GM19240 (cell line): ENCODE measurements around the gene TMEM203.

Experiments
- DNase-seq: peaks from one replicate; pipeline ENCODE4 v3.0.0; 2011; ENCODE audit warnings: low spot score; ENCODE audit not compliant: insufficient read length

Gene TMEM203

DNA sequence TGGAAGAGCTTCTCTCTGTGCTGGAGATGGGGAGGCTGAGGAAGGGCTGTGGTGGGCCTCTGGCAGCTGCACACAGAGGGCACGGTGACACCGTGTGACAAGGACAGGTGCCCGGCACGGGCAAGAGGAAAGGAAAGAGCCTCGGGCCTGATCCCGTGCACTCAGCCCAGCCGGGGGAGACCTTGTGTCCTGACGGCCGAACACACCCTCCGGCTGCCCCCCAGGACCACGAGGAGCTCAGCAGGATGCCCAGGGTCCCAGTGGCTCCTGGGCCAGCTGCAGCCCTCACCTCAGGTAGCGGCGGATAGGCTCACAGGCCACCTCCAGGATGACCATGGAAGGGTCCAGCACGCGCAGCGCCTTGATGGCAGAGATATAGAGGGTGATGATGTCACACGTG, 22.6 kb downstream of the TMEM203 start:
- DNase-seq, result no peak

GRCh38 chr9:137181680-137182079, 23.8 kb downstream of the TMEM203 start:
- DNase-seq, result no peak

- no peak for DNase-seq
Measured at GRCh38 chr9:137180491-137180890, 25.0 kb downstream of the TMEM203 start.

DNA sequence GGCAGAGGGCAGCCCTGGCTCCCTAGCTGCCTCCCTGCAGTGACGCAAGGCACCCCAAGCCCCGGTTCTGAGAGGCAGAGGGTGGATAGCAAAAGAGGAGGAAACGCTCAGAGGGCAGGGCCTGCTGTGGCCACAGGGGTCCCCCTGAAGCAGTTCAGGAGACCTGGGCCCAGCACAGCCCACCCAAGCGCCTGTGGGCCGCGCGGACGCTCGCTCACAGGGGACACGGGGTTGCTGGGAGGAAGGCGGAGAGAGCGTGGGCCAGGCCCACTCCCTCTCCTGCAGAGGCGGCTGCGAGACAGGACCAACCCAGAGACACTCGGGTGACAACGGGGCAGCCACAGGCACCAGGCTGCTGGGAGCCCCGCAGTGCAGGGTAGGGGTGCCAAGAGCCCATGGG, 25.7 kb downstream of the TMEM203 start:
- no peak for DNase-seq

DNA sequence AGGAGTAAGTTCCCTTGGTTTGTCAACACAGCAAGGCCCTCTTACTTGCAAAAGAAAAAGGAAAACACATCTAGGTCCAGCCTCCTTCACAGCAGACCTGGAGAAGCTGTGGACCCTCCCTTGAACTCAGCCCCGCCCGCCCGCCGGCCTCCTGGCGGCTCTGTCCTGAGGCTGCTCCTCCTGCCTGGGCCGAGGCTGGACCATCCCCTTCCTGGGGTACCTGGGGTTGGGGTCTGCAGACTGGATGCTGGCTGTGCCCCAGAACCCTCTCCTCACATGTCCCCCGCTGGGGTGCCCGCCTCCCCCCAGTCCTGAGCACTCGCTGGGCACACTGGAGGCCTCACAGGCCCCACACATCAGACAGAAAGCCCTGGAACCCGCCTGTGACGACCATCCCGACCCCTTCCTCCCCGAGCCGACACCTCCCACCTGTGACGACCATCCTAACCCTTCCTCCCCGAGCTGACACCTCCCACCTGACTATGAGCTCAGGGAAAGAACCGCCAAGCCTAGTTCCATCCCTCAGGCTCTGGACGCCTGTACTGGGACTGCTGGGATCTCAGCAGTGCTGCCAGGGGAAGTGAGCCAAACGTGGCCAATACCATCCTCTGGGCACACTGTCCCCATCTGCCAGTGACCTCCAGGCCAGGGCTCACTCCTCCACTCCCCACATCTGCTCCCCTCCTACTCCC, 26.4 kb downstream of the TMEM203 start:
- DNase-seq, result no peak

DNA sequence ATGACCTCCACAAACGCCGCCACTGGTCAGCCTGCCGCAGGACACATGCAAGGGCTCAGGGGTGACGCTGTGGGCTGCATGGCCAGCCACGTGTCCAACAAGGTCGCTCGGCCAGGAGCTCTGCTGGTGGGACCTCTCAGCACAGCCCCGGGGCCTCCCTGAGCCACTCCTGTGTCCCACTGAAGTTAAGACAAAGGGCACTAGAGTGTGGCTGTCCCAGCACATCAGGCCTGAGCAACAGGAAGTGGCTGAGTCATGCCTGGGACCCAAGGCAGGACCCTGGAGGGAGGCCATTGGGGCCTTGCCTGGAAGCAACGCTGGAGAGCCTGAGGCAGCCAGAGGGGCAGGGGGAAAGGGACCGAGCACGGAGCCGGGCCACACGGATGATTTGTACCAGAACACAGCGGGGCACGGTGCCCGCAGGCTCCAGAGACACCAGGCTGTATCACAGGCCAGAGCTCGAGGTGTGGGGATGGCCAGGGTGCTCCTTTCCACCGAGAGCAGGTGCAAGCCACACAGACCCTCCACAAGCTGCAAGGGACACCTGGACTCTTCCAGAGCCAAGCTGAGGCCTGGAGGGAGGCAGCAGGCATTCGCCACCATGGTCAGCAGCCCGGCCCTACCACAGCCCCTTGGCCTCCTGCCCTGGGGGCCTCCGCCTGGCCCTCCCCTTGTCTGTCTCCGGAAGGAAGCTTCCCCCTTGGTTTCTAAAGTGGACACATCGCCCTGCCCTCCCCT, 27.1 kb downstream of the TMEM203 start:
- no peak for DNase-seq

DNA sequence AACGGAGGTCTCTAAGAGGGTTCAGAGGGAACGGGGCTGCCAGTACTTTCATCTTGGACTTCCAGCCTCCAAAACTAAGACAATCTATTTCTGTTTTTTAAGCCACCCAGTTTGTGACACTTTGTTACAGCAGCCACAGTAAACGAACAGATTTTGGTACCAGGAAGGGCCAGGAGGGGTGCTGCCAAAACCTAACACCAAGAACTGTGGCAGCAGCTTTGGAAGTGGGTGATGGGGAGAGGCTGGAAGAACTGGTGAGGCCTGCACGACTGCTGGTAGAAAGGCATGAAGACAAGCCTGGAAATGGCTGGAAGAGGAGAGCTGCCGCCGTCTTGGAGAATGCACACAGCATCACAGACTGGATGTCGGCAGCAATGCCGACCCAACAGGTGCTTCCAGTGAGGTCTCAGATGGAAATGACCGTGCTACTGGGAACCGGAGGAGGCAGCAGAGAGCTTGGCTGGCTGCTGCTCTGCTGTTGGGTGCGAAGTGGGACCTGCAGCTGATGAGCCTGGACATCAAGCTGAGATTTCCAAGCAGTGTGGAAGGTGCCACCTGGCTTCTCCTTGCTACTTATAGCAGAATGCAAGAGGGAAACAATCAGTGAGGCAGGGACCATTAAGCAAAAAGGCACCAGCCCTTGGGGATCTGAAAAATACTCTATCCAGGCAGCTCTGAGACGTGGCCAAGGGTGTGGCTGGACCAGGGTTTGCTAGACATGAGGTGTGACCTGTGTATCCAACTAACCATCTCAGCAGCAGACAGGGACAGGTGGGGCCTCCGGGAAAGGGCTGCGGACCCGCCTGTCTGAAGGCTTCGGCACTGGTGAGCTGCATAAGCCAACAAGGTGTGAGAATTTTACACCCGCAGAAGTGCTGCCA, 28.9 kb downstream of the TMEM203 start:
- peak; percentile 87 for DNase-seq

GRCh38 chr9:137175345-137175961, 30.0 kb downstream of the TMEM203 start:
- no peak for DNase-seq

DNA sequence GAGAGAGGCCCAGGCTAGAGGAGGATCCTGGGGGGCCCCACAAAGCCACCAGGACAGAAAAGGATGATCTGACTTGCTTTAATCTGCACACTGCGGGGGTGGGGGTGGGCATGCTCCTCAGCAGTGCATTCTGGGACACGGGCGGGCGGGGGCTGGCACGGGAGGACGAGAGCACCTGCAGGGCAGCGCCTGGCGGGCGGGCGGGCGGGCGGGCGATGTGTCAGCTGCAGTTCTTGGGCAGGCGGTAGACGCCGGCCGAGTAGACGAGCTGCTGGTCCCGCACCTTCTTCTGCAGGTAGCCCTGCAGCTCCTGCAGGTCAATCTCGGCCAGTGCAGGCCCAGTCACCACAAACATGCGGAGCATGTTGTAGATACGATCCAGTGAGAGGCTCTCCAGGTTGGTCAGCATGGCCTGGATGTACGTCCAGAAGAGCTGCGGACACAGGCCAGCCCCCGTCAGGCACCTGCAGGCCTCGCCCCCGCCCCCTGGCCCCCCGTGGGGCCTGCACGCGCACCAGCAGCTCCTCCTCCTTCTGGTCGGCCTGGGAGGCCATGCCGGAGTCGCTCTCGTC, 30.6 kb downstream of the TMEM203 start:
- DNase-seq, result no peak

- no peak for DNase-seq
Measured at GRCh38 chr9:137173796-137174664, 31.4 kb downstream of the TMEM203 start.

- DNase-seq, result no peak
Measured at GRCh38 chr9:137172901-137173795, 32.3 kb downstream of the TMEM203 start.

GRCh38 chr9:137171149-137171900, 34.1 kb downstream of the TMEM203 start:
- no peak for DNase-seq

GRCh38 chr9:137170486-137171148, 34.8 kb downstream of the TMEM203 start:
- no peak for DNase-seq

GRCh38 chr9:137169896-137170358, 35.5 kb downstream of the TMEM203 start, which contains the start of gene LRRC26:
Gene LRRC26 (minus strand): TSS chr9:137170051. CDS start chr9:137169943, 108 bp downstream.
- DNase-seq, result no peak

DNA sequence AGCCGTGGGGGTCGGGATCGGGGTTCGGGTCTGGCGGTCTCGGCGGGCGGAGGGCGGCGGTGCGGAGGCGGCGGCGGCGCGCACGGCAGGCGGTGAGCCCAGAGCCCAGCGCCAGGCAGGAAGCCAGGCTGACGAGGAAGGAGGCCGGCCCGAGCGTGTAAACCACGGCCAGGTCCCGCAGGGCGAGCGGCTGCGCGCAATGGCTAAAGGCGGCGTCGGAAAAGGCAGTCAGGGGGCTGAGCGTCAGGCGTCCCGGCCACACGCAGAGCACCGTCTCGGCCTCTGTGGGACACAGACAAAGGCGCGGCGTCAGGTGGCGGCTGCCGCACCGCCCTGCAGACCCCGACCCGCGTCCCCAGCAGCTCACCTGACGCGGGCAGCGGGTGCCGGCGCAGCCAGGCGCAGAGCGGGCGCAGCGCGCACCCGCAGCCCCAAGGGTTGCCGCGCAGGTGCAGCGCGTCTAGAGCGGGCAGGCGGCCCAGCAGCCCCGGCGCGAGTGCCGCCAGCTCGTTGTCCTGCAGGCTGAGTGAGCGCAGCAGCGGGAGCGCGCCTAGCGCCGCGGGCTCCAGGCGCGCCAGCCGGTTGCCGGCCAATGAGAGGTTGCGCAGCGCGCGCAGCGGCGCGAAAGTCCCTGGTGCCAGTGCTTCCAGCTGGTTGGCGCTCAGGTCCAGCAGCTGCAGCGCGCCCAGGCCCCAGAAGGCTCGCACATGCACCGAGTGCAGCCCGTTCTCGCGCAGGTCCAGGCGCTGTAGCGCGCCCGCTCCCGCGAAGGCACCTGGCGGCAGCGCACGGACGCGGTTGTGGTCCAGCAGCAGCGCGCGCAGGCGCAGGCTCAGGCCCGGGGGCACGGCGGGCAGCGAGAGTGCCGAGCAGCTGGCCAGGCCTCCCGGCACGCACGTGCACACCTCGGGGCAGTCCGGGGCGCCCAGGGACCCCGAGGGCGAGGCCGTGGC, 36.3 kb downstream of the TMEM203 start:
- DNase-seq, result no peak

DNA sequence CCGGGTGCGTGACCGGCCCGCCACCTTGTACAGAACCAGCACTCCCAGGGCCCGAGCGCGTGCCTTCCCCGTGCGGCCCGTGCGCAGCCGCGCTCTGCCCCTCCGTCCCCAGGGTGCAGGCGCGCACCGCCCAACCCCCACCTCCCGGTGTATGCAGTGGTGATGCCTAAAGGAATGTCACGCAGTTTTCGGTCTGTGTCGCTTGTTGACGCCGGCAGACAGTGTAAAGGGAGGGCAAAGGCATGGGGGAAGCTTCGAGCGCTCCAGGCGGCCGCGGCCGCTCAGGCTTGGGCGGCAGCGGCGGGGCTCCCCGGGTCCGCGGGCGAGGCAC, 36.9 kb downstream of the TMEM203 start:
- DNase-seq, result no peak
